ENCODE measurements around the gene ACOX3.
"Not testable (repeated sequence)": the region's sequence is repeated elsewhere in the genome, so short reads cannot be mapped to it uniquely, and the experiment has no call there.

The ACOX3 gene

GRCh38 chr4:8420151-8420550, 20.4 kb downstream of the ACOX3 start:
- not testable (repeated sequence) for H3K36me3 ChIP-seq (ENCODE audit: control insufficient read depth, insufficient read depth, low read length); H3K27me3 ChIP-seq (ENCODE audit: control insufficient read depth, insufficient read depth, low read length); H3K4me1 ChIP-seq (ENCODE audit: control insufficient read depth, insufficient read depth, low read length); H3K9ac ChIP-seq (ENCODE audit: low read length); H3K4me3 ChIP-seq (ENCODE audit: low read length); H3K9me3 ChIP-seq (ENCODE audit: control insufficient read depth, low read length)

GRCh38 chr4:8419222-8420041, 21.1 kb downstream of the ACOX3 start:
- H3K9me3 ChIP-seq (ENCODE audit: control insufficient read depth, low read length): no peaks in the 10 kb centered on the region
- no peak overlapping the region for H3K9ac ChIP-seq (ENCODE audit: low read length)
- no peak overlapping the region for H3K4me3 ChIP-seq (ENCODE audit: low read length)
- H3K36me3 ChIP-seq (ENCODE audit: control insufficient read depth, insufficient read depth, low read length): peaks cover 6% of the 10 kb centered on the region
- no peaks in the 10 kb centered on the region for H3K27me3 ChIP-seq (ENCODE audit: control insufficient read depth, insufficient read depth, low read length)
- H3K4me1 ChIP-seq (ENCODE audit: control insufficient read depth, insufficient read depth, low read length): no peaks in the 10 kb centered on the region

- Histone ChIP-seq H3K27me3 (ENCODE audit: control insufficient read depth, insufficient read depth, low read length) (no peaks in the 10 kb centered on the region), H3K4me1 (ENCODE audit: control insufficient read depth, insufficient read depth, low read length) (no peaks in the 10 kb centered on the region), H3K9ac (ENCODE audit: low read length) (no peak overlapping the region), H3K36me3 (ENCODE audit: control insufficient read depth, insufficient read depth, low read length) (peaks cover 6% of the 10 kb centered on the region), H3K9me3 (ENCODE audit: control insufficient read depth, low read length) (no peaks in the 10 kb centered on the region), H3K4me3 (ENCODE audit: low read length) (no peak overlapping the region)
Measured at GRCh38 chr4:8417071-8417614, 23.4 kb downstream of the ACOX3 start.

GRCh38 chr4:8414377-8414776, 26.1 kb downstream of the ACOX3 start:
- Histone ChIP-seq H3K36me3 (ENCODE audit: control insufficient read depth, insufficient read depth, low read length) (peaks cover 6% of the 10 kb centered on the region), H3K9ac (ENCODE audit: low read length) (no peak overlapping the region), H3K4me1 (ENCODE audit: control insufficient read depth, insufficient read depth, low read length) (peaks cover 8% of the 10 kb centered on the region), H3K4me3 (ENCODE audit: low read length) (no peak overlapping the region), H3K27me3 (ENCODE audit: control insufficient read depth, insufficient read depth, low read length) (no peaks in the 10 kb centered on the region), H3K9me3 (ENCODE audit: control insufficient read depth, low read length) (no peaks in the 10 kb centered on the region)

GRCh38 chr4:8412288-8412687, 28.2 kb downstream of the ACOX3 start:
- Histone ChIP-seq H3K9me3 (ENCODE audit: control insufficient read depth, low read length) (no peaks in the 10 kb centered on the region), H3K36me3 (ENCODE audit: control insufficient read depth, insufficient read depth, low read length) (peaks cover 6% of the 10 kb centered on the region), H3K27me3 (ENCODE audit: control insufficient read depth, insufficient read depth, low read length) (no peaks in the 10 kb centered on the region), H3K4me1 (ENCODE audit: control insufficient read depth, insufficient read depth, low read length) (peaks cover 26% of the 10 kb centered on the region), H3K9ac (ENCODE audit: low read length) (no peak overlapping the region), H3K4me3 (ENCODE audit: low read length) (no peak overlapping the region)

- Histone ChIP-seq H3K4me1 (ENCODE audit: control insufficient read depth, insufficient read depth, low read length) (peaks cover 28% of the 10 kb centered on the region), H3K4me3 (ENCODE audit: low read length) (no peak overlapping the region), H3K27me3 (ENCODE audit: control insufficient read depth, insufficient read depth, low read length) (no peaks in the 10 kb centered on the region), H3K36me3 (ENCODE audit: control insufficient read depth, insufficient read depth, low read length) (peaks cover 6% of the 10 kb centered on the region), H3K9me3 (ENCODE audit: control insufficient read depth, low read length) (no peaks in the 10 kb centered on the region), H3K9ac (ENCODE audit: low read length) (no peak overlapping the region)
Measured at GRCh38 chr4:8411351-8412180, 29.0 kb downstream of the ACOX3 start.

GRCh38 chr4:8410641-8411271, 29.8 kb downstream of the ACOX3 start:
- peaks cover 3% of the 10 kb centered on the region for H3K36me3 ChIP-seq (ENCODE audit: control insufficient read depth, insufficient read depth, low read length)
- H3K4me3 ChIP-seq (ENCODE audit: low read length): no peak overlapping the region
- H3K27me3 ChIP-seq (ENCODE audit: control insufficient read depth, insufficient read depth, low read length): no peaks in the 10 kb centered on the region
- no peaks in the 10 kb centered on the region for H3K9me3 ChIP-seq (ENCODE audit: control insufficient read depth, low read length)
- H3K9ac ChIP-seq (ENCODE audit: low read length): no peak overlapping the region
- peaks cover 29% of the 10 kb centered on the region for H3K4me1 ChIP-seq (ENCODE audit: control insufficient read depth, insufficient read depth, low read length)

GRCh38 chr4:8410066-8410625, 30.4 kb downstream of the ACOX3 start:
- Histone ChIP-seq H3K27me3 (ENCODE audit: control insufficient read depth, insufficient read depth, low read length) (no peaks in the 10 kb centered on the region), H3K4me1 (ENCODE audit: control insufficient read depth, insufficient read depth, low read length) (peaks cover 35% of the 10 kb centered on the region), H3K9me3 (ENCODE audit: control insufficient read depth, low read length) (no peaks in the 10 kb centered on the region), H3K36me3 (ENCODE audit: control insufficient read depth, insufficient read depth, low read length) (no peaks in the 10 kb centered on the region), H3K4me3 (ENCODE audit: low read length) (no peak overlapping the region), H3K9ac (ENCODE audit: low read length) (no peak overlapping the region)

- H3K4me1 ChIP-seq (ENCODE audit: control insufficient read depth, insufficient read depth, low read length): peaks cover 36% of the 10 kb centered on the region
- no peaks in the 10 kb centered on the region for H3K36me3 ChIP-seq (ENCODE audit: control insufficient read depth, insufficient read depth, low read length)
- no peak overlapping the region for H3K9ac ChIP-seq (ENCODE audit: low read length)
- no peak overlapping the region for H3K4me3 ChIP-seq (ENCODE audit: low read length)
- no peaks in the 10 kb centered on the region for H3K9me3 ChIP-seq (ENCODE audit: control insufficient read depth, low read length)
- no peaks in the 10 kb centered on the region for H3K27me3 ChIP-seq (ENCODE audit: control insufficient read depth, insufficient read depth, low read length)
Measured at GRCh38 chr4:8409264-8410065, 31.1 kb downstream of the ACOX3 start.

GRCh38 chr4:8407756-8408155, 32.8 kb downstream of the ACOX3 start:
- no peaks in the 10 kb centered on the region for H3K36me3 ChIP-seq (ENCODE audit: control insufficient read depth, insufficient read depth, low read length)
- H3K9ac ChIP-seq (ENCODE audit: low read length): no peak overlapping the region
- H3K9me3 ChIP-seq (ENCODE audit: control insufficient read depth, low read length): no peaks in the 10 kb centered on the region
- peaks cover 41% of the 10 kb centered on the region for H3K4me1 ChIP-seq (ENCODE audit: control insufficient read depth, insufficient read depth, low read length)
- no peak overlapping the region for H3K4me3 ChIP-seq (ENCODE audit: low read length)
- H3K27me3 ChIP-seq (ENCODE audit: control insufficient read depth, insufficient read depth, low read length): no peaks in the 10 kb centered on the region

GRCh38 chr4:8407316-8407715, 33.2 kb downstream of the ACOX3 start:
- Histone ChIP-seq H3K4me3 (ENCODE audit: low read length) (no peak overlapping the region), H3K36me3 (ENCODE audit: control insufficient read depth, insufficient read depth, low read length) (no peaks in the 10 kb centered on the region), H3K27me3 (ENCODE audit: control insufficient read depth, insufficient read depth, low read length) (no peaks in the 10 kb centered on the region), H3K9me3 (ENCODE audit: control insufficient read depth, low read length) (no peaks in the 10 kb centered on the region), H3K4me1 (ENCODE audit: control insufficient read depth, insufficient read depth, low read length) (peaks cover 41% of the 10 kb centered on the region), H3K9ac (ENCODE audit: low read length) (no peak overlapping the region)

Measured in mucosa of stomach (tissue), 1 donor.